H1 (cell line): ENCODE results near the gene SLC25A17. TPM values are rescaled to one million over a fixed set of nuclear protein-coding genes. Genes with fewer than 3 reads are reported as not detected.
A peak's percentile ranks its signal among the peaks of the same experiment; 100 is the strongest.

Experiments
- BACH1 ChIP-seq: IDR thresholded peaks from 2 replicates; pipeline ENCODE4 v1.6.1; 2012; ENCODE audit warnings: low read length, improper control_type of control experiment
- CREB1 ChIP-seq: IDR thresholded peaks from 2 replicates; pipeline ENCODE4 v1.6.1; 2012; ENCODE audit warnings: inconsistent platforms
- RBBP5 ChIP-seq: IDR thresholded peaks from 2 replicates; pipeline ENCODE4 v1.7.1; 2012; ENCODE audit warnings: low read depth, mild to moderate bottlenecking, inconsistent platforms, low read length, moderate library complexity, borderline replicate concordance
- TBP ChIP-seq: IDR thresholded peaks from 2 replicates; pipeline ENCODE4 v1.6.1; 2011; ENCODE audit warnings: low read depth, low read length, improper control_type of control experiment
- polyA plus RNA-seq, 7 experiments: library from polyadenylated mRNA; depleted of rRNA in 3 of 7; stranded (reverse) in 5 of 7; unstranded in 2 of 7; fragments of >200 nt in 5 of 7; fragments of 200-250 nt in 2 of 7; gene quantifications; 1 replicate in 5 of 7; 2 replicates in 1 of 7; 4 replicates in 1 of 7; pipeline versions ENCODE4 v1.2.1 to v1.2.3, GENCODE V29; 2011 to 2013; ENCODE audit warnings: missing spikeins in 2 of 7, mixed read lengths in 2 of 7
- total RNA-seq: library from RNA; stranded (reverse); fragmentation: NEBNext Ultra II Directional; extraction: Animal tissue kit (Norgen Biotek cat#: 25700); gene quantifications from 2 replicates; pipeline ENCODE4 v1.2.1, GENCODE V29; 2021

Gene SLC25A17
- total and polyA plus RNA-seq, 2 of the 8 experiments (the other 6 are each of a cell fraction or from before 2014, with no cell fraction given) = 17.9 to 40.4 TPM

DNA sequence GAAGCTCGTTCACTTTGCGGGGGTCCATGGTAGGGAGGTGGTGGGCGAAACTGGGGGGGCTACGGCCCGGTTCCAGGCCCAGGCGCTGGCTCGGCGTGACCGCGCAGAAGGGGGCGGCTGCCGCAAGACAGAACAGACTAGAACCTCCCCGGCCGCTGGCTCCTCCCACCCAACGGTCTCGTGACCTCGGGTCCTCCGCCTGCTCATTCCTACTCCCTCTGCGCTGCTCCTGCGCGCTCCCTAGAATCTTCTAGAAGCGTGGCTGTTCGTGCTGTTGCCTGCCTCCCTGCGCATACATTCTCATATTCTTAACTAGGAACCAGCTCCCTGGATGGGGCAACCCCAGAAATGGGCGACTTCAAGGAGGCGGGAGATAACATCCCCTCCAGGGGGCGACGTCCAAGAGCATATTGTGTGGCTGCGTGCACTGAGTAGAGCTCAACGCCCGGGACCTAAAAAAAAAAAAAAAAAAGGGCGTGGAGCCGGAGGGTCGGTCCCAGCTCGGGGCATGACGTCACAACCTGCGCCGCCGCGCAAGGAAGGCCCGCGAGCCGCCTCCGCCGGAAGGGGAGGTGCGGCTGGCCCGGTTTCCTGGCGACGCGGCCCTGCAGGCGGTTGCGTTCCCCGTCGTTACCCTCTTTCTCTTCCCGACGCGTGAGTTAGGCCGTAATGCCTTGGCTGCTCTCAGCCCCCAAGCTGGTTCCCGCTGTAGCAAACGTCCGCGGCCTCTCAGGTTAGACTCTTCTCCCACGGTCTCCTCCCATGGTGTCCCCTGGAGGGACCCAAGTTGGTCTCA lies 37.6 kb upstream of the SLC25A17 start, which contains the start of the genes ST13 and XPNPEP3 (continued):
- no peak for TF ChIP-seq BACH1
- TF ChIP-seq TBP = peak; percentile 59
- peak; percentile 97 for TF ChIP-seq CREB1
- 0 out of 2 replicates have a peak, but pooled peaks have one; percentile 32 for TF ChIP-seq RBBP5
